Adrenal gland (tissue), 5 donors: Measurements from ENCODE around the gene NELL2.

Experiments used
- CTCF ChIP-seq, 6 experiments: fragments of 450-650 bp in 4 of 6; fragments of 200-600 bp in 2 of 6; sonication (generic) in 1 of 6; IDR thresholded peaks; 1 replicate in 5 of 6; 2 replicates in 1 of 6; pipeline versions ENCODE4 v1.5.1 to v1.8.0; 2016 to 2021; ENCODE audit warnings: antibody characterized with exemption in 6 of 6, mild to moderate bottlenecking in 2 of 6, moderate library complexity in 1 of 6
- POLR2A ChIP-seq, 2 donors: fragments of 450-650 bp; IDR thresholded peaks; one replicate each; pipeline ENCODE4 v1.6.1; 2017; ENCODE audit warnings: antibody characterized with exemption in 2 of 2, mild to moderate bottlenecking in 2 of 2, moderate library complexity in 1 of 2
- donor health status: DM: no; HTN: no; CAD: no.

GRCh38 chr12:44465139-44465538 lies 411.0 kb downstream of the NELL2 start:
- TF ChIP-seq CTCF (IDR thresholded peaks at IDR 0.05) (no peak), POLR2A (IDR thresholded peaks at IDR 0.05) (no peak)
